HG03280 (cell line): Measurements from ENCODE around the gene XAGE3.
A peak's percentile ranks its signal among the peaks of the same experiment; 100 is the strongest.
"Not testable (repeated sequence)": the region's sequence is repeated elsewhere in the genome, so short reads cannot be mapped to it uniquely, and the experiment has no call there.

Experiments used
- ATAC-seq: cut with Tn5 transposase; IDR thresholded peaks from one replicate; pipeline ENCODE4 v1.9.1; 2021; ENCODE audit warnings: mild to moderate bottlenecking, moderate library complexity; ENCODE audit not compliant: unreplicated experiment

XAGE3 gene

DNA sequence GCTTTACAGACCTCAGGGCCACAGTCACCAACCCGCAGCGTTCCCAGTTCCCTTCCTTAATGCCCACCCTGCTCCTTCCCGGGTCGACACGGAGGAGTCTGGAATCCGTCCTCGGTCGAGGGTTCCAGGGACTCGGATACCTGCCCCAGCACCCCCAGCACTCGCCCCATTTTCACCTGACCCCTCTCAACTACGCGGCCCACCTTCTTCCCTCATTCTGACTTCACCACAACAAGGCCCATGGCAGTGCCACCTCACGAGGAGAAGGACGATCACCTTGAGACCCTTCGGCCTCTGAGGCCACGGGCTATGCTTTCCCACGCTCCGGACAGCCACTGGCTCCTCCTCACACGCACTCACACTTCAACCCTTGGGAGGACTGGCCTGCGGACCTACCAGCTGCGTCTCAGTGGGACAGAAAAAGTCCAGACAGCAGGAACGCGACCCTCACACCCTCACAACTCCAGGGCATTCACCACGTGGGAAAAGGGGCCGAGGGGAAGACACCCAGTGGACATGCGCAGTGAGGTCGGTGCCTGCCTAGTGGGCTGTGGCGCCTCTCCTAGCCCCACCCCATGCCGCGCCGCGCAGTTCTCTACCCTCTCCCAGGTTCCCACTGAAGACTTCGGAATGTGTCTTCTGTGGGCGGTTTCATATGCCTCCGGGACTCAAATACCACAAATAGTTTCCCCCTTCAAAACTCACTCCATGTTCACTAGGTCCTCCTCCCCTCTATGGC, at the start of gene XAGE3:
XAGE3 (minus strand) TSS at position 474 of the 739 bp plus-strand sequence. CDS start 950 bp downstream, outside the sequence.
- ATAC-seq = no peak

DNA sequence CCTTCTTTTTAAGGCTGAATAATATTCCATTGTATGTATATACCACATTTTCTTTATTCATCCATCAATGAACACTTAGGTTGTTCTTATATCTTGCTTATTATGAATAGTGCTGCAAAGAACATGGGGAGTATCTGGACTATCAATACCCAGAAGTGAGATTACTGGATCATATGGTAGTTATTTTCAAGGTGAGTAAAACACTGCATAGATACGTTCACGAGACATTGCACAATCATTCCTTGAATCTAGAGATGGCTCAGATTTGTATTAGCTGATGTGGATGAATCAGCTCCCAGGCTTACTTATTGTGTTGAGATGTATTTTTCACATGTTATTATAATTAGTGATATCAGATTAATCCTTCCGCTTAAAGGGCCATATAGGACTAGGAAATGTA, 46.8 kb upstream of the XAGE3 start:
- ATAC-seq = not testable (repeated sequence)

DNA sequence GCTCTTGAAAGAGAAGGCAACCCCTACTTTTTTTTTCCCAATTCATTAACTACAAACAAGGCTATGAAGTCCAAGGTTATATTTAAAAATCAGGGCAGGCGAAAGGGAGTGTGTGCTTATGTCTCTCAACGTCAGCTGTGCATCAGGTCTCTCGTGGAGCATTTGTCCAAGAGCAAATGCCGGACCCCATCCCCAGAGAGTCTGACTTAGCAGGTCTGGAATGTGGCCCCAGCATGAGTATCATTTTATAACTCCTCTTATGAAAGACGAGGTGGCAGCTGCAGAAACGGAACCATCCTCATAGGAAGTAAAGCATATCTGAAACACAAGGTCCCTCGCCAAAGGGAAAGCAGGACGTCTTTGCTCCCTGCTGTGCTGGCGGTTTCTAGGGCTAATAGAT, 45.8 kb upstream of the XAGE3 start:
- not testable (repeated sequence) for ATAC-seq

DNA sequence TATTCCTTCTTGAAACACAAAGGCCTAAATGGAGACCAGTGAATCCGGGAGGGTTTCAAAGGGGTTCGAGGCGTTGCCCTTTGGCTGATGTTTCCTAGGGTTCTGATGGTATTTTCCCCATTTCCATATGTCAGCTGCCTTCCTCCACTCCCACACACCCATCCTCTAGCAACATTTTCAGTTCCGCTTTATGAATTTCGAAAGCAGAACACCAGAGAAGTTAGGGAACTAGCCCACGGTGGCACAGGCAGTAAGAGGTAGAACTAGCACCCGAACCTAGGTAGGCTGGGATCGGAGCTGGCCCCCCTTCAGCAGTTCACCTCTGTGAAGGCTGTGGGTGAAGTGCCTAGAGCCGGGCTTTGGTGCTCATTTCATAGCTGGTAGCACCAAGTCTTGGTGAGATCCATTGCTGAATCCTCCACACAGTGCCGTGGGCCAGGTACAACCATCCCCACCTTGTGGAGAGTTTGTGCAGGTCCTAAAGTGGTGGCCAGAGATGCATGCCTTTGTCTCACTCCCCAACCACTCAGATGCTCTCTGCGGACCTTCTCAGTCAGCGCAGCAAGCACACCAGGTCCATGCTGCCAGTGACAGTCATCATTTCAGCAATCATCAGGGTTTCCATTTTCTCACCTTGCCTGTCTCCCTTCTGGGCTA, 41.6 kb upstream of the XAGE3 start:
- ATAC-seq = not testable (repeated sequence)

- not testable (repeated sequence) for ATAC-seq
Measured at GRCh38 chrX:52907900-52908299, 40.0 kb upstream of the XAGE3 start.

DNA sequence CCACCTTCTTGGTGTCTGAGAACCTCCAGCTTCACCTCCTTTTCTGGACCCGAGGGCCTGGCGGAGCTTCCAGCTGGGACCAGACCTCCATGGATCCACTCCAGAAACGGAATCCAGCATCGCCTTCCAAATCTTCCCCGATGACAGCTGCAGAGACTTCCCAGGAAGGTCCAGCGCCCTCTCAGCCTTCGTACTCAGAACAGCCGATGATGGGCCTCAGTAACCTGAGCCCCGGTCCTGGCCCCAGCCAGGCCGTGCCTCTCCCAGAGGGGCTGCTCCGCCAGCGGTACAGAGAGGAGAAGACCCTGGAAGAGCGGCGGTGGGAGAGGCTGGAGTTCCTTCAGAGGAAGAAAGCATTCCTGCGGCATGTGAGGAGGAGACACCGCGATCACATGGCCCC, 39.3 kb upstream of the XAGE3 start:
- not testable (repeated sequence) for ATAC-seq

- ATAC-seq = not testable (repeated sequence)
Measured at GRCh38 chrX:52906072-52906471, 38.2 kb upstream of the XAGE3 start.

DNA sequence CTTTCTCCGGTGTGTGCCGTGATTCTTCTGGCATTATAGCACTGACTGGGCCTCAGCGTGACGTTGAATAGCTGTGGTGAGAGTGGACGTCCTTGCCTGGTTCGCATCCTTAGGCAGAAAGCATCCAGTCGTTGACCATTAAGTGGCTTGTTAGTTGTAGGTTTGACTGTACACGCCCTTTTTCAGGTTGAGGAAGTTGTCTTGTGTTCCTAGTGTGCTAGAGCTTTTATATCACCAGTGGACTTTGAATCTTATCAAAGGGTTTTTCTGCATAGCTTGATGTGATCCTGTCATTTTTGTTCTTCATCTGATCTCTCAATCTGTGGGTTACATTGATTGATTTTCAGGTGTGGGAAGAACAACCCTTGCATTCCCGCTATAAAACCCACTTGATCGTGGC, 37.6 kb upstream of the XAGE3 start:
- ATAC-seq = not testable (repeated sequence)

DNA sequence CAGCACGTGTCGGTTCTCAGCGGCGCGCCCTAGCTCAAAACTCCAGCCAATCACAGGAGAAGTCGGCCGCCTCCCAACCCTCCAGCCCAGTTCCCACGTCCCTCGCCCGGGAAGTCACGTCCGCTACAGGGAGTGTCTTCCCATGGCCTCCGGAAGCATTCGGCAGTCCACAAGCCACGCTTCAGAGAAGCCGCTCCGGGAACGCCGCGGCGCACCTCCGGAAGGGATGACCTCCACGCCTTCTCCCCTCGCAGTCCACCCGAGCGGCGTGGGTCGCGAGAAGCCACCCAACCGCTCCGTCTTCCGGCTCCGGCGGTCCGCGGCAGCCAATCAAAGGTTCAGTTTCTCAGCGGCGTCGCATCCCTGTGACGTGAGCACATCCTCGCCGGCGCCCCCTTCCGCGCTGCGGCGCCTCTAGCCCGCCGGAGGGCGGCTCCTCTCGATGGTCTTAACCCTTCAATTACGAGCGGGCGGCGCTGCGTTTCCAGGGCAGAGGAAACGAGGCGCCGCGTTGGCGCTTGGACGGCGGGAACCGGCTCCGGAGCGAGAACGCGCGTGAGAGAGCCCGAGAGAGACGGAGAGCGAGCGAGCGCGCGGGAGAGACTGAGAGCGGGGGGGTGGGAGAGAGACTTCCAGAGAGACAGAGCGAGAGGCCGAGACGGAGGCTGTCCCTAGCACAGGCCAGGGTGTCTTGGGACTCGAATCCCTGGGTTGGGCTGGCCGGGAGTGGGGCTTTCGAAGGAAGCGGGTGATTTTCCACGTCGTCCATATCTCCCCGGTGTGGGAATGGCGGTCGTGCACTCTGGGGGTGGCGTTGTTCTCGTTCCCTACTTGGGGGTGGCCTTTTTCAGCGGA, 29.2 kb upstream of the XAGE3 start, which contains the start of gene FAM156B:
FAM156B (plus strand) TSS at position 476 of the 855 bp plus-strand sequence. CDS start 9,896 bp downstream, outside the sequence.
- peak; percentile 86 for ATAC-seq

- peak; percentile 5 for ATAC-seq
Measured at GRCh38 chrX:52896438-52896837, 28.6 kb upstream of the XAGE3 start.

- ATAC-seq = not testable (repeated sequence)
Measured at GRCh38 chrX:52888090-52888489, 20.2 kb upstream of the XAGE3 start.

GRCh38 chrX:52887459-52887858, 19.6 kb upstream of the XAGE3 start:
- not testable (repeated sequence) for ATAC-seq

GRCh38 chrX:52876386-52876785, 8.5 kb upstream of the XAGE3 start:
- not testable (repeated sequence) for ATAC-seq

DNA sequence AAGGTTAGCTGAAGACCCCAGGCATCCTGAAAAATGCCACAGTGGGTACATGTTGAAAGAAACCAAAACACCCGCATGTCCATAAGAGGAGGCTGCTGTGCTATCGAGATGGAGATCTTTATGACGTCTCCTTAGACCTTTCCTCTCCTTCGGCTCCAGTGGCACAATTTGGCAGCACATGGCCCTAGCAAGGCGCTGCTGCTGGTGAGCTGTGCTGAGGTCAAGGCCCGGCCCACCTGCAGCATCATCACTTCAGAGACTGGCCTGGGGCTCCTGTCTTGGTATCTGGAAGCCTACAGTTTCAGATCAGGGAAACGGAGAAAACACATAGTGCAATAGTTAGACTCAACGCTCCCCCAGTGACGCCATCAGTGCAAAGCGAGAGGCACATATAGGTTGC, 7.6 kb upstream of the XAGE3 start:
- ATAC-seq = not testable (repeated sequence)

DNA sequence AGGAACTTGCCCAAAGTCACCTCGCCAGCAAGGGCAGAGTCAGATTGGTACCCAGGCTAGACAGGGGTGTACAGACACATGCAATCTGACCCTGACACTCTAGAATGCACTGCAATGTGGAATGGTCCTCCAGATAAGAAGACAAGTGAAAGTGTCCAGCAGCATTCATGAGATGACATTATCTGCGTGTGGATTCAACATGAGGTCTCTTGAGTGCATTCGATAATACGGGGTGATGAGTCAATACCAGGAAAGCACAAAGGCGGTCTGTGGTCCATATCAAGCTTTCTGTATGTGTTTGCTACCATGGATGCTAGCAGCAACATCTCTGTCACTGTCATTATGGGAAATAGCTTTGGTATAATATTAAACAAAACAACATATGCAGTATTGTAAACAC, 6.8 kb upstream of the XAGE3 start:
- ATAC-seq = no peak

DNA sequence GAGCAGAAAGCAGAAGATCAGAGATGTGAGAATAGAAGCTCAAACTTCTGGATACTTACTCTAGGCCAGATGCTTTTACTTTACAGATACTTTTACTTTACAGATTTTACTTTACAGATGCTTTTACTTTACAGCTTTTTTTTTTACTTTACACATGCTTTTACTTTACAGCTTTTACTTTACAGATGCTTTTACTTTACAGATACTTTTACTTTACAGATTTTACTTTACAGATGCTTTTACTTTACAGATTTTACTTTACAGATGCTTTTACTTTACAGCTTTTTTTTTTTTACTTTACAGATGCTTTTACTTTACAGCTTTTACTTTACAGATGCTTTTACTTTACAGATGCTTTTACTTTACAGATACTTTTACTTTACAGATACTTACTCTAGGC, 5.9 kb upstream of the XAGE3 start:
- not testable (repeated sequence) for ATAC-seq

GRCh38 chrX:52870046-52870445, 2.2 kb upstream of the XAGE3 start:
- ATAC-seq = no peak

GRCh38 chrX:52865343-52865998, 2.4 kb downstream of the XAGE3 start:
- ATAC-seq = no peak

GRCh38 chrX:52856991-52857525, 10.8 kb downstream of the XAGE3 start:
- ATAC-seq = not testable (repeated sequence)

GRCh38 chrX:52852110-52852860, 15.6 kb downstream of the XAGE3 start:
- ATAC-seq = no peak
